Suprapubic skin (tissue), 4 donors: ENCODE measurements around the gene VASH1. TPM values are rescaled to one million over a fixed set of nuclear protein-coding genes. Genes with fewer than 3 reads are reported as not detected.

ENCODE experiments used
- DNase-seq, 2 donors: peaks; one replicate each; pipeline ENCODE4 v3.0.0-alpha.2; 2019; ENCODE audit warnings: low spot score in 2 of 2
- H3K27ac ChIP-seq: fragments of 200-600 bp; sonication (generic); one replicate; pipeline ENCODE4 v1.5.1; 2019
- H3K27me3 ChIP-seq: fragments of 200-600 bp; sonication (generic); one replicate; pipeline ENCODE4 v1.5.1; 2019
- H3K36me3 ChIP-seq: fragments of 200-600 bp; sonication (generic); one replicate; pipeline ENCODE4 v1.5.1; 2019
- H3K4me1 ChIP-seq: fragments of 200-600 bp; sonication (generic); one replicate; pipeline ENCODE4 v1.5.1; 2019
- H3K4me3 ChIP-seq: fragments of 200-600 bp; sonication (generic); one replicate; pipeline ENCODE4 v1.5.1; 2019; ENCODE audit warnings: mild to moderate bottlenecking
- H3K9me3 ChIP-seq: fragments of 200-600 bp; sonication (generic); one replicate; pipeline ENCODE4 v1.5.1; 2019
- CTCF ChIP-seq, 2 donors: fragments of 200-600 bp in 1 of 2; fragments of 450-650 bp in 1 of 2; sonication (generic) in 1 of 2; IDR thresholded peaks; one replicate each; pipeline ENCODE4 v1.5.1; 2016 to 2019; ENCODE audit warnings: antibody characterized with exemption in 2 of 2, mild to moderate bottlenecking in 1 of 2, moderate library complexity in 1 of 2
- EP300 ChIP-seq: sonication (generic); formaldehyde crosslinking; IDR thresholded peaks from one replicate; pipeline ENCODE4 v1.6.1; 2017; ENCODE audit warnings: antibody characterized with exemption
- POLR2A ChIP-seq, 2 donors: fragments of 450-650 bp; IDR thresholded peaks; one replicate each; pipeline ENCODE4 v1.6.1; 2017; ENCODE audit warnings: antibody characterized with exemption in 2 of 2, mild to moderate bottlenecking in 2 of 2, moderate library complexity in 2 of 2
- POLR2AphosphoS5 ChIP-seq, 3 donors: sonication (generic); formaldehyde crosslinking; IDR thresholded peaks; one replicate each; pipeline ENCODE4 v1.6.1; 2017; ENCODE audit warnings: antibody characterized with exemption in 3 of 3
- WGBS: methylation state at CpG from one replicate; pipeline ENCODE4 v1.1.5; 2018; 5-methylcytosine and 5-hydroxymethylcytosine counted together
- total RNA-seq, 4 donors: library from RNA; depleted of rRNA; stranded (reverse); fragments of >200 nt; gene quantifications; one replicate each; pipeline ENCODE4 v1.1.0, GENCODE V29; 2016

VASH1 gene
- total RNA-seq, 4 donors from 2014 or later, result 0.68 to 5.8 (median 4.1) TPM

DNA sequence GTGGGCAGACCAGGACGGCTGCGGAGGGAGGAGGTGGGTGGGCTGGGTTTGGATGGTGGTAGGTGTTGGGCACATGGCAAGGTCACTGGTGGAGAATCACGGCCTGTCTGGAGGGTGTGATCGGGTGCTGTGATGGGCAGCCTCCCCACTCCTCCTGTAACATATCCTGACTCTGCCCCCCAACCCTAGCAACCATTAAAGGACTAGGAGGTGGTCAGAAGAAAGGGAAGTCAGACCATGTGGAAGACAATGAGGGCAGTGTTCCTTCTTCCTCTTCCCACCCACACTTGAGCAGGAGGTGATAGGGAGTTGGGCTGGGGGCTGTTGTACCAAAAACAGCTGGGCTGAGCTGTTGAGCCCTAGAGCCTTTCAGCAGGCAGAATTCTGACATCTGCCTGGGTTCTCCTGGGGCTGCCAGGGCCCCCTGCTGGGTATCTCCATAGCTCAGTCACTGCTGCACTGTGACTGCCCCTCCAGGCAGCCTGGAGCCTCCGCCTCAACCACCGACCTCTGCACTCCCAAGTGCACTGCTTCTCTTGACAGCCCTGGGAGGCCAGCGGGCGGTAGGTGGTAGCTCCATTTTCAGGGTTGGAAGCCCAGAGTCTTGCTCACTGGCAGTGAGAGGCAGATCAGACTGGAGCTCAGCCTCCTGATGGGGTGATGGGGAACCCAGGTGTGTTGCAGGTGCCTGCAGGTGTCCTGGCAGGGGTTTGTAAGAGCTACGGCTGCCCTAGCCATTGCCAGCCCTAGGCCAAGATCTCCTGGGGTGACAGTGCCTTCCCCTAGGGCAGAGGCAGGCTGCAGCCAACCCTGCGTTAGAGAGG is 15.4 kb downstream of the VASH1 start:
- no peak overlapping the region for H3K27ac ChIP-seq

GRCh38 chr14:76777721-76778120 is 16.5 kb downstream of the VASH1 start:
- TF ChIP-seq POLR2AphosphoS5 (IDR thresholded peaks at IDR 0.05) (no peak), EP300 (no peak), CTCF (IDR thresholded peaks at IDR 0.05) (no peak), POLR2A (IDR thresholded peaks at IDR 0.05) (no peak)
- Histone ChIP-seq H3K4me1 (peaks cover 20% of the 10 kb centered on the region), H3K27ac (no peak overlapping the region), H3K4me3 (no peak overlapping the region), H3K27me3 (no peaks in the 10 kb centered on the region), H3K36me3 (peaks cover 22% of the 10 kb centered on the region), H3K9me3 (no peaks in the 10 kb centered on the region)
- peak in 1 of 2 donors; percentile 53 for DNase-seq
- WGBS, result 72% methylated on average over 9 of the region's 9 CpGs

More for the DNA sequence above, 15.4 kb downstream of the VASH1 start:
- H3K27me3 ChIP-seq, result no peaks in the 10 kb centered on the region
- no peak for TF ChIP-seq CTCF (IDR thresholded peaks at IDR 0.05)
- TF ChIP-seq POLR2AphosphoS5 (IDR thresholded peaks at IDR 0.05), result no peak
- no peak for TF ChIP-seq EP300
- TF ChIP-seq POLR2A (IDR thresholded peaks at IDR 0.05), result no peak
- H3K4me3 ChIP-seq, result no peak overlapping the region
- no peaks in the 10 kb centered on the region for H3K9me3 ChIP-seq
- peaks cover 13% of the 10 kb centered on the region for H3K36me3 ChIP-seq
- DNase-seq, result peak in 1 of 2 donors; percentile 67
- H3K4me1 ChIP-seq, result peaks cover 28% of the 10 kb centered on the region
- 79% methylated on average over 10 of the region's 10 CpGs for WGBS

GRCh38 chr14:76778546-76779215 is 17.4 kb downstream of the VASH1 start:
- peak in 1 of 2 donors; percentile 62 for DNase-seq
- H3K4me1 ChIP-seq, result peaks cover 11% of the 10 kb centered on the region
- H3K27ac ChIP-seq, result no peak overlapping the region
- H3K9me3 ChIP-seq, result no peaks in the 10 kb centered on the region
- no peak for TF ChIP-seq POLR2A (IDR thresholded peaks at IDR 0.05)
- TF ChIP-seq CTCF (IDR thresholded peaks at IDR 0.05), result no peak
- H3K4me3 ChIP-seq, result no peak overlapping the region
- WGBS, result 68% methylated on average over 15 of the region's 16 CpGs
- peaks cover 25% of the 10 kb centered on the region for H3K36me3 ChIP-seq
- no peaks in the 10 kb centered on the region for H3K27me3 ChIP-seq

GRCh38 chr14:76779221-76780057 is 18.2 kb downstream of the VASH1 start:
- no peak for DNase-seq
- Histone ChIP-seq H3K27ac (no peak overlapping the region), H3K9me3 (no peaks in the 10 kb centered on the region), H3K4me1 (peaks cover 6% of the 10 kb centered on the region), H3K36me3 (peaks cover 25% of the 10 kb centered on the region), H3K4me3 (no peak overlapping the region), H3K27me3 (no peaks in the 10 kb centered on the region)
- TF ChIP-seq EP300 (no peak), CTCF (IDR thresholded peaks at IDR 0.05) (no peak), POLR2AphosphoS5 (IDR thresholded peaks at IDR 0.05) (no peak), POLR2A (IDR thresholded peaks at IDR 0.05) (no peak)
- 100% methylated on average over 4 of the region's 7 CpGs for WGBS

DNA sequence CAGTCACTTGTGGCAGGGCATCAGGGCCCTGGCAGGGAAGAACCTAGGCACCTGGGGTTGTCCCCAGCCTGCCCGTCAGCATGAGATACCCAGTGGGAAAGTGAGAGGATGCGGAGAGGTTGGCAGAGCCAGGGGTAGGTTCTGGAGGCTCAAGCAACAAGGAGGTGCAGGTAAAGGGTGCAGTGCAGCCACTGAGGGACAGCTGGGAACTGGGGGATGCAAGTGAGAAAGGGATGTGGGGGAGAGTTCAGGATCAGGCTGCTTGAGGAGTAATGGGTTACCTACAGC is 18.7 kb downstream of the VASH1 start:
- WGBS, result 100% methylated on average over 2 of the region's 2 CpGs
- H3K36me3 ChIP-seq, result peaks cover 25% of the 10 kb centered on the region
- H3K27ac ChIP-seq, result no peak overlapping the region
- no peaks in the 10 kb centered on the region for H3K27me3 ChIP-seq
- no peak for TF ChIP-seq POLR2AphosphoS5 (IDR thresholded peaks at IDR 0.05)
- no peaks in the 10 kb centered on the region for H3K9me3 ChIP-seq
- peaks cover 6% of the 10 kb centered on the region for H3K4me1 ChIP-seq
- H3K4me3 ChIP-seq, result no peak overlapping the region
- no peak for DNase-seq
